Neural crest cell (in vitro differentiated cells): Measurements from ENCODE around the gene GSX1. TPM values are rescaled to one million over a fixed set of nuclear protein-coding genes. Genes with fewer than 3 reads are reported as not detected.

ENCODE experiments used
- DNase-seq: peaks from one replicate; pipeline ENCODE4 v3.0.0; 2021; ENCODE audit warnings: low read depth, mixed read lengths, low spot score
- H3K27ac Mint-ChIP-seq: one replicate; pipeline ENCODE4 v1.8.0; 2021; ENCODE audit warnings: mild to moderate bottlenecking, mixed read lengths; ENCODE audit not compliant: unreplicated experiment
- H3K27me3 Mint-ChIP-seq: 2 replicates; pipeline ENCODE4 v1.8.0; 2021; ENCODE audit warnings: low read depth, mild to moderate bottlenecking, mixed read lengths
- H3K36me3 Mint-ChIP-seq: 2 replicates; pipeline ENCODE4 v1.8.0; 2021; ENCODE audit warnings: low read depth, mild to moderate bottlenecking, mixed read lengths
- H3K4me1 Mint-ChIP-seq: 2 replicates; pipeline ENCODE4 v1.8.0; 2021; ENCODE audit warnings: mixed read lengths
- H3K4me3 Mint-ChIP-seq: one replicate; pipeline ENCODE4 v1.8.0; 2021; ENCODE audit warnings: mild to moderate bottlenecking, mixed read lengths
- H3K9me3 Mint-ChIP-seq: 2 replicates; pipeline ENCODE4 v1.8.0; 2021; ENCODE audit warnings: mixed read lengths
- total RNA-seq: library from RNA; stranded (reverse); gene quantifications from 2 replicates; pipeline ENCODE4 v1.2.1, GENCODE V29; 2021
- TF ChIP-seq, protein P1 (sequence below): fragments of 200-600 bp; sonication (generic); conservative IDR thresholded peaks from 2 replicates; pipeline ENCODE4 v1.5.0; 2021; ENCODE audit warnings: antibody characterized with exemption, mild to moderate bottlenecking

Gene GSX1
- total RNA-seq, 1 donor from 2014 or later: 11.4 TPM

DNA sequence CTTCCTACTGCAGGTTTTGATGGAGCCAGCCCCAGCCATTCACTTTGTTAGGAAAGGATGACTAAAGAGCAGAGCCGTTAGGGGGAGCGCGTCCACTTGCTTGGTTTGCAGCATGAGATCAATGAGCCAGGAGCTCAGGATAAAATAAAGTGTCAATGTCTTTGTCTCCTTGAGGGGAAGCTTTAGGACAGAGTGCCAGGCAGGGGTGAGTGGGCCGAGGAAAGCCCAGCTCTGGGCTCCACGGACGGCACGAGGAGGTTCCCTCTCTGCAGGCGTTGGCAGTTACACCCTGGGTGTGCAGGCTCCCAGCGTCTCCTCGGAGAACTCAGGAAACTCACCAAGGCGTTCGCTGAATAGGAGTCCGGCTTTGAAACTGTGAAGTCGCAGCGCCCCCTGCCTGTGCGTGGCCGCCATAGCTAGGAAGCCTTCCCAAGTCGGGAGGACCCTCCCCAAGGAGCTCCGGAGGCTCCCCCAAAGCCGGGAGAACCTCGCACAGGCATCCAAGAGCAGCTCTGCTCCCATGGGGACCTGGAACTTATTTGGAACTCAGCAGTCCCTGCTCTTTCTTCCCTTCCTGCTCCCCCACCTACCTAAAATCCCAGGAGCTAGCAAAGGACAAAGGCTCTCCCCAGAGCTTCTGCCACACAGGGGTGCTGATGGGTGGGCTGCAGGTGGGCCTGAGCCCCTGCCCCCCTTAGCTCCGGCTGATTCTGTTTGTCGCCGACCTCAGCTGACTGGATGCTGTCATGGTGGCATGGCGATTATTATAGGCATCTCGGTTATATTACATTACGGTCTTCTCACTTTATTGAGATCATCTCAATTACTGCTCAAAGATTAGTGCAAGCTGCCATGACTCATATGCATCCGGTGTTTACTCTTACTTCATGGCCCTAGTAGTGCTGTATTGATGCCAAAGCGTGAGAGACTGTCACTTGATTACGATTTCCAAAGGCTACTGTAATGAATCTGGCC, 34.4 kb downstream of the GSX1 start:
- H3K4me3 Mint-ChIP-seq: peak overlapping the region; percentile 62
- peaks cover 99% of the 10 kb centered on the region for H3K27me3 Mint-ChIP-seq
- TF ChIP-seq, protein P1, sequence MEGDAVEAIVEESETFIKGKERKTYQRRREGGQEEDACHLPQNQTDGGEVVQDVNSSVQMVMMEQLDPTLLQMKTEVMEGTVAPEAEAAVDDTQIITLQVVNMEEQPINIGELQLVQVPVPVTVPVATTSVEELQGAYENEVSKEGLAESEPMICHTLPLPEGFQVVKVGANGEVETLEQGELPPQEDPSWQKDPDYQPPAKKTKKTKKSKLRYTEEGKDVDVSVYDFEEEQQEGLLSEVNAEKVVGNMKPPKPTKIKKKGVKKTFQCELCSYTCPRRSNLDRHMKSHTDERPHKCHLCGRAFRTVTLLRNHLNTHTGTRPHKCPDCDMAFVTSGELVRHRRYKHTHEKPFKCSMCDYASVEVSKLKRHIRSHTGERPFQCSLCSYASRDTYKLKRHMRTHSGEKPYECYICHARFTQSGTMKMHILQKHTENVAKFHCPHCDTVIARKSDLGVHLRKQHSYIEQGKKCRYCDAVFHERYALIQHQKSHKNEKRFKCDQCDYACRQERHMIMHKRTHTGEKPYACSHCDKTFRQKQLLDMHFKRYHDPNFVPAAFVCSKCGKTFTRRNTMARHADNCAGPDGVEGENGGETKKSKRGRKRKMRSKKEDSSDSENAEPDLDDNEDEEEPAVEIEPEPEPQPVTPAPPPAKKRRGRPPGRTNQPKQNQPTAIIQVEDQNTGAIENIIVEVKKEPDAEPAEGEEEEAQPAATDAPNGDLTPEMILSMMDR: peak; percentile 94
- peak; percentile 92 for DNase-seq
- no peak overlapping the region for H3K27ac Mint-ChIP-seq
- H3K36me3 Mint-ChIP-seq: no peaks in the 10 kb centered on the region
- peaks cover 35% of the 10 kb centered on the region for H3K4me1 Mint-ChIP-seq
- H3K9me3 Mint-ChIP-seq: no peaks in the 10 kb centered on the region

DNA sequence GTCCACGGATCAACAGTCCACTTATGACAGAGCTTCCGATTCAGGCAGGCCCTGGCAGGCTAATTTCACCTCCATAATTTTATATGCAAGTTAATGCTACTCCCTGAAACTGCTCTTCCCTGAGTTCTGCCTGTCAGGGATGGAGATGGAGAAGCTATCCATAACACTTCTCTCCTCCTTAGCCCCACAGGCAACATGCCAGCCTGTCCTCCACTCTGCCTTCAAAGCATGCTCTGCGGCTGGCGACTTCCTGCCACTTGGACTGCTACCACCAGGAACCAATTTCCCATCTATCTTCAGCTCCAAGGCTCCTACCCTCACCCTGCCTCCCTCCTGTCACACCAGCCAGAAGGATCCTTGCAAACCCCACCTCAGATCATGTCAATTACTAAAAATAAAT, 35.4 kb downstream of the GSX1 start:
- H3K9me3 Mint-ChIP-seq: no peaks in the 10 kb centered on the region
- H3K4me3 Mint-ChIP-seq: no peak overlapping the region
- H3K27me3 Mint-ChIP-seq: peaks cover 99% of the 10 kb centered on the region
- no peak overlapping the region for H3K27ac Mint-ChIP-seq
- DNase-seq: no peak
- no peaks in the 10 kb centered on the region for H3K36me3 Mint-ChIP-seq
- TF ChIP-seq, protein P1: no peak
- H3K4me1 Mint-ChIP-seq: peaks cover 29% of the 10 kb centered on the region

DNA sequence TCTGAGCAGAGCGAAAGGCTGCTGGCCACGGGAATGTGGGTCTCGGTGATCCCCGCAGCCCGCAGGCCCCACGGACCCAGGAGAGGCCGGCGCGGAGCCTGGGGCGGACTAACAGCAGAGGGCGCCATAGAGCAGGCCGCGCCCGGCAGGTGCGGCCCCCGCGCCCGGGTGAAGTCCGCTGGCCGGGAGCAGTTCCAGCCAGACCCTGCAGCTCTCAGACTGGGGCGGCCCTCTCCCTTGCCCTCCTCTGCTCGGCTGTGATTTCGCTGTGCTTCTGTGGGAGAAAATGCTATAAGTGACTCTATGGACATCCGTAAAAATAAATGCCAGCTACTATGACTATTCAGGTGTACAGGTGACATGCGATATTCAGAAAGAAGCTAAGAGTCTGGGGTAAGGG, 37.7 kb downstream of the GSX1 start:
- peak; percentile 67 for DNase-seq
- TF ChIP-seq, protein P1: peak; percentile 97
- Mint-ChIP-seq H3K4me1 (peaks cover 15% of the 10 kb centered on the region), H3K9me3 (no peaks in the 10 kb centered on the region), H3K27ac (no peak overlapping the region), H3K36me3 (no peaks in the 10 kb centered on the region), H3K4me3 (no peak overlapping the region), H3K27me3 (peaks cover 99% of the 10 kb centered on the region)

DNA sequence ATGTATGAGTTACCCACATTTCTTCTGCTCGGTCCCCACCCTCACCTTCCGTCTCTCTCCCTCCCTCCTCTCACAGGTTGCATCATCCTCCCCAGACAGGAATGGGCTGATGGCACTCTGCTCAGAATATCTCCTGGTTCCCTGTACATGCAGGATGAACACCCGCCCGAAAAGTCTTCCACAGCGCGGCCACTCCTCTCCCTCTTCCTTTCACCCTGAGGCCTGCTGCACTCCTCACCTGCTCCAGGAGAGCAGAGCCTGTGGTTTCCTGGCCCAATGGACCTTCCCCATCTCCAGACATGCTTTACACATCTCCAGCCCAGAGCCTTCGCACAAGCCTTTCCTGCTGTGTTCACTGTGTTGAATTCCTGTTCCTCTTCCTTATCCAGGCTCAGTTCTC, 40.9 kb downstream of the GSX1 start:
- Mint-ChIP-seq H3K27me3 (peaks cover 94% of the 10 kb centered on the region), H3K27ac (no peak overlapping the region), H3K4me3 (no peak overlapping the region), H3K4me1 (no peaks in the 10 kb centered on the region), H3K36me3 (no peaks in the 10 kb centered on the region), H3K9me3 (no peaks in the 10 kb centered on the region)
- no peak for DNase-seq
- TF ChIP-seq, protein P1: no peak

DNA sequence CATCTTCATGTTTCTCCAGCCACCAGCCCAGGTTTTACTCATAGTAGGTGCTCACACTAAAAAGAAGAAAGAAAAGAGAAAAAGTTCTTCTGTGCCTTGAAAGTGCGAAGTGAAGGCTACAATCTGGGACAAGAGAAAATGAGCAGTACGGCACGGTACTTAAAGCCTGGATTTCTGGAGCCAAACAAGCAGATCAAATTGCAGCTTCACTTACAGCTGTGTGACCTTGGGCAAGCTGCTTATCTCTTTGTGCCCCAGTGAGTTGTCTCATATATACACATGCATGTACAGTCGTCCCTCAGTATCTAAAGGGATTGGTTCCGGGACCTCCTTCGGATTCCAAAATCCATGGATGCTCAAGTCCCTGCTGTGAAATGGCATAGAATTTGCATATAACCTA, 41.8 kb downstream of the GSX1 start:
- no peak for DNase-seq
- TF ChIP-seq, protein P1: no peak
- H3K9me3 Mint-ChIP-seq: no peaks in the 10 kb centered on the region
- no peaks in the 10 kb centered on the region for H3K36me3 Mint-ChIP-seq
- no peak overlapping the region for H3K4me3 Mint-ChIP-seq
- peaks cover 94% of the 10 kb centered on the region for H3K27me3 Mint-ChIP-seq
- no peak overlapping the region for H3K27ac Mint-ChIP-seq
- H3K4me1 Mint-ChIP-seq: no peaks in the 10 kb centered on the region
